IMR-90 (cell line): ENCODE data around the gene S100A16.

ENCODE experiments used
- BHLHE40 ChIP-seq: fragments of 150-350 bp; IDR thresholded peaks from 2 replicates; pipeline ENCODE4 v1.6.1; 2016; ENCODE audit warnings: mild to moderate bottlenecking, low read depth, low read length
- CHD1 ChIP-seq: IDR thresholded peaks from 2 replicates; pipeline ENCODE4 v1.6.1; 2012; ENCODE audit warnings: low read depth, low read length, improper control_type of control experiment
- FOS ChIP-seq: fragments of 150-350 bp; IDR thresholded peaks from 2 replicates; pipeline ENCODE4 v1.6.1; 2016; ENCODE audit warnings: low read depth, low read length
- MAZ ChIP-seq: IDR thresholded peaks from 2 replicates; pipeline ENCODE4 v1.6.1; 2012; ENCODE audit warnings: low read depth, mild to moderate bottlenecking, low read length, improper control_type of control experiment, moderate library complexity, borderline replicate concordance
- POLR2A ChIP-seq: IDR thresholded peaks from 2 replicates; pipeline ENCODE4 v1.6.1; 2012; ENCODE audit warnings: mild to moderate bottlenecking, low read depth, low read length
- TF ChIP-seq, protein P1 (sequence below): fragments of 150-350 bp; IDR thresholded peaks from 2 replicates; pipeline ENCODE4 v1.6.1; 2017; ENCODE audit warnings: mild to moderate bottlenecking, antibody characterized with exemption, low read length, low read depth
- TF ChIP-seq, protein P2 (sequence below): conservative IDR thresholded peaks from 2 replicates; pipeline ENCODE4 v1.5.1; 2012; ENCODE audit warnings: mild to moderate bottlenecking, low read depth, low read length, improper control_type of control experiment
- TF ChIP-seq, protein P3 (sequence below): fragments of 150-350 bp; IDR thresholded peaks from 2 replicates; pipeline ENCODE4 v1.6.1; 2016; ENCODE audit warnings: low read depth, mild to moderate bottlenecking, low read length, moderate library complexity, borderline replicate concordance

DNA sequence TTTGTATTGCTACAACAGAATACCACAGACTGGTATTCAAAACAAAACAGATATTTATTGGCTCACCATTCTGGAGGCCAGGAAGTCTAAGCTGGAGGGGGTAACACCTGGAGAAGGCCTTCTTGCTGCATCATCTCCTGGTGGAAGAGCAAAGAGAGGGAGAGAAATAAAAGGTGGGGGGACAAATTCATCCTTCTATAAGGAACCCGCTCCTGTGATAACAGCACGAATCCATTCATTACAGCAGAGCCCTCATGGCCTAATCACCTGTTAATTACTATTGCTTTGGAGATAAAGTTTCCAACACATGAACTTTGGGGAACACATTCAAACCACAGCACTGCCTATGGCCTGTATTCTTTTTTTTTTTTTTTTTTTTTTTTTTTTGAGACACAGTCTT, 52.7 kb downstream of the S100A16 start:
- TF ChIP-seq POLR2A (no peak), FOS (no peak), BHLHE40 (no peak), CHD1 (no peak), MAZ (no peak)
- TF ChIP-seq, protein P1, sequence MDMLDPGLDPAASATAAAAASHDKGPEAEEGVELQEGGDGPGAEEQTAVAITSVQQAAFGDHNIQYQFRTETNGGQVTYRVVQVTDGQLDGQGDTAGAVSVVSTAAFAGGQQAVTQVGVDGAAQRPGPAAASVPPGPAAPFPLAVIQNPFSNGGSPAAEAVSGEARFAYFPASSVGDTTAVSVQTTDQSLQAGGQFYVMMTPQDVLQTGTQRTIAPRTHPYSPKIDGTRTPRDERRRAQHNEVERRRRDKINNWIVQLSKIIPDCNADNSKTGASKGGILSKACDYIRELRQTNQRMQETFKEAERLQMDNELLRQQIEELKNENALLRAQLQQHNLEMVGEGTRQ, result no peak
- TF ChIP-seq, protein P2, sequence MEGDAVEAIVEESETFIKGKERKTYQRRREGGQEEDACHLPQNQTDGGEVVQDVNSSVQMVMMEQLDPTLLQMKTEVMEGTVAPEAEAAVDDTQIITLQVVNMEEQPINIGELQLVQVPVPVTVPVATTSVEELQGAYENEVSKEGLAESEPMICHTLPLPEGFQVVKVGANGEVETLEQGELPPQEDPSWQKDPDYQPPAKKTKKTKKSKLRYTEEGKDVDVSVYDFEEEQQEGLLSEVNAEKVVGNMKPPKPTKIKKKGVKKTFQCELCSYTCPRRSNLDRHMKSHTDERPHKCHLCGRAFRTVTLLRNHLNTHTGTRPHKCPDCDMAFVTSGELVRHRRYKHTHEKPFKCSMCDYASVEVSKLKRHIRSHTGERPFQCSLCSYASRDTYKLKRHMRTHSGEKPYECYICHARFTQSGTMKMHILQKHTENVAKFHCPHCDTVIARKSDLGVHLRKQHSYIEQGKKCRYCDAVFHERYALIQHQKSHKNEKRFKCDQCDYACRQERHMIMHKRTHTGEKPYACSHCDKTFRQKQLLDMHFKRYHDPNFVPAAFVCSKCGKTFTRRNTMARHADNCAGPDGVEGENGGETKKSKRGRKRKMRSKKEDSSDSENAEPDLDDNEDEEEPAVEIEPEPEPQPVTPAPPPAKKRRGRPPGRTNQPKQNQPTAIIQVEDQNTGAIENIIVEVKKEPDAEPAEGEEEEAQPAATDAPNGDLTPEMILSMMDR, result no peak
- TF ChIP-seq, protein P3, sequence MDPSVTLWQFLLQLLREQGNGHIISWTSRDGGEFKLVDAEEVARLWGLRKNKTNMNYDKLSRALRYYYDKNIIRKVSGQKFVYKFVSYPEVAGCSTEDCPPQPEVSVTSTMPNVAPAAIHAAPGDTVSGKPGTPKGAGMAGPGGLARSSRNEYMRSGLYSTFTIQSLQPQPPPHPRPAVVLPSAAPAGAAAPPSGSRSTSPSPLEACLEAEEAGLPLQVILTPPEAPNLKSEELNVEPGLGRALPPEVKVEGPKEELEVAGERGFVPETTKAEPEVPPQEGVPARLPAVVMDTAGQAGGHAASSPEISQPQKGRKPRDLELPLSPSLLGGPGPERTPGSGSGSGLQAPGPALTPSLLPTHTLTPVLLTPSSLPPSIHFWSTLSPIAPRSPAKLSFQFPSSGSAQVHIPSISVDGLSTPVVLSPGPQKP, result no peak
